ENCODE results near the gene MAD1L1. TPM values are rescaled to one million over a fixed set of nuclear protein-coding genes. Genes with fewer than 3 reads are reported as not detected.
"Not testable (repeated sequence)": the region's sequence is repeated elsewhere in the genome, so short reads cannot be mapped to it uniquely, and the experiment has no call there.

MAD1L1 gene
- total RNA-seq, 1 experiment from 2014 or later, result 78.6 TPM

- no peak for DNase-seq (ENCODE audit: low read depth)
Measured at GRCh38 chr7:1888425-1888824, 344.3 kb downstream of the MAD1L1 start.

- no peak for DNase-seq (ENCODE audit: low read depth)
Measured at GRCh38 chr7:1887251-1887650, 345.5 kb downstream of the MAD1L1 start.

GRCh38 chr7:1886361-1887064 lies 346.2 kb downstream of the MAD1L1 start:
- no peak for DNase-seq (ENCODE audit: low read depth)

- no peak for DNase-seq (ENCODE audit: low read depth)
Measured at GRCh38 chr7:1885465-1886226, 347.1 kb downstream of the MAD1L1 start.

- peak; percentile 12 for DNase-seq (ENCODE audit: low read depth)
Measured at GRCh38 chr7:1884583-1885350, 348.0 kb downstream of the MAD1L1 start.

- DNase-seq (ENCODE audit: low read depth), result peak; percentile 12
Measured at GRCh38 chr7:1883834-1884582, 348.7 kb downstream of the MAD1L1 start.

- DNase-seq (ENCODE audit: low read depth), result peak; percentile 99
Measured at GRCh38 chr7:1883031-1883761, 349.5 kb downstream of the MAD1L1 start.

GRCh38 chr7:1882451-1882850 lies 350.3 kb downstream of the MAD1L1 start:
- no peak for DNase-seq (ENCODE audit: low read depth)

GRCh38 chr7:1881946-1882345 lies 350.8 kb downstream of the MAD1L1 start:
- DNase-seq (ENCODE audit: low read depth), result no peak

GRCh38 chr7:1876641-1877040 lies 356.1 kb downstream of the MAD1L1 start:
- not testable (repeated sequence) for DNase-seq (ENCODE audit: low read depth)

- not testable (repeated sequence) for DNase-seq (ENCODE audit: low read depth)
Measured at GRCh38 chr7:1875392-1876199, 357.1 kb downstream of the MAD1L1 start.

- not testable (repeated sequence) for DNase-seq (ENCODE audit: low read depth)
Measured at GRCh38 chr7:1874590-1875391, 358.0 kb downstream of the MAD1L1 start.

GRCh38 chr7:1873857-1874589 lies 358.7 kb downstream of the MAD1L1 start:
- no peak for DNase-seq (ENCODE audit: low read depth)

GRCh38 chr7:1873421-1873820 lies 359.3 kb downstream of the MAD1L1 start:
- DNase-seq (ENCODE audit: low read depth), result no peak

GRCh38 chr7:1873070-1873405 lies 359.7 kb downstream of the MAD1L1 start:
- DNase-seq (ENCODE audit: low read depth), result no peak

- DNase-seq (ENCODE audit: low read depth), result no peak
Measured at GRCh38 chr7:1872191-1873069, 360.3 kb downstream of the MAD1L1 start.

- DNase-seq (ENCODE audit: low read depth), result no peak
Measured at GRCh38 chr7:1869452-1870130, 363.2 kb downstream of the MAD1L1 start.

Measured in LHCN-M2 (cell line).